Right renal pelvis (tissue), 4 donors: ENCODE data around the gene ELP4. TPM values are rescaled to one million over a fixed set of nuclear protein-coding genes. Genes with fewer than 3 reads are reported as not detected.
"Not testable (repeated sequence)": the region's sequence is repeated elsewhere in the genome, so short reads cannot be mapped to it uniquely, and the experiment has no call there.

ENCODE experiments used
- DNase-seq, 4 donors: peaks; one replicate each; pipeline ENCODE4 v3.0.0-alpha.2; 2013; ENCODE audit warnings: low read depth in 4 of 4, low spot score in 3 of 4, missing footprints in 1 of 4
- polyA plus RNA-seq, 4 donors: library from polyadenylated mRNA; unstranded; fragments of 120-200 nt; gene quantifications; one replicate each; pipeline ENCODE4 v1.2.1, GENCODE V29; 2013; ENCODE audit not compliant: insufficient read length in 4 of 4

ELP4 gene
- polyA plus RNA-seq, 4 donors, result 25.5 to 32.4 (median 31.7) TPM

DNA sequence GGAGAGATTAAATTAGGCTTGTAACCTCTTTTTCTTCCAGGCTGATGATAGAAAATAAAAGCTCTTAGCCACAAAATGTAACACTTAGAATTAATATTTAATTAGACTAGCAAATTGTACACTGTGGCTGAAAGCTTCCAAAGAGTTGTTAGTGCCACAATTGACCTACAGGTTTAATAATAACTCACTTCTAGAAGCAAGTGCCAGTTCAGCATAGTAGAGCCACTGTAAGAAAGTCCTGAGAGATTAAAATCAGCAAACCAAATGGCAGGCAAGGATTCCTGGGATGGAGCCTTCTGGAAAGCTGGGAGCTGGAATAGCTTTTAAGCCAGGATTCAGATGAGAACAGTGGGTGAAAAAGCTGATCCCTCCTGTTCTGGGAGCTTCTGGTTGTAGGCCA lies 131.0 kb downstream of the ELP4 start:
- DNase-seq, result no peak

- peak in 2 of 4 donors; percentile 7 to 10 for DNase-seq
Measured at GRCh38 chr11:31641477-31642062, 132.0 kb downstream of the ELP4 start.

DNA sequence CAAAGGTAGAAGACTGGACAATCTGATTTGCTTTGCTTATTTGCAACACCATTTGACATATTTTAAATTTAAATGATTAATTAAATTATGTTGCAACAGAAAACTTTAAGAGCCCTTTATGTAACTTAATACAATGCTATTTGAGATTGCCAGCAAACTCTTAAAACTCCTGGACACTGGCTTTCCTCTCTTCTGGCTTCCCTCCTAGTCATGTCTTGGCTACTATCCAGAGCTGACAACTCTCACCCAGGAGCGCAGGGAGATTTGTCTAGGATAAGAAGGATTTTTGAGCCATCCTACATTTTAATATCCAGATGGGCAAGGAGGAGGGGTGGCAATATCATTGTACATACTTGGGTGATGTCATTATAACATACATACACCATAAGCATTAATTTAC lies 134.3 kb downstream of the ELP4 start:
- no peak for DNase-seq

GRCh38 chr11:31645747-31646146 lies 136.2 kb downstream of the ELP4 start:
- no peak for DNase-seq

- DNase-seq, result no peak
Measured at GRCh38 chr11:31646216-31646615, 136.6 kb downstream of the ELP4 start.

- no peak for DNase-seq
Measured at GRCh38 chr11:31649129-31649966, 139.8 kb downstream of the ELP4 start.

- no peak for DNase-seq
Measured at GRCh38 chr11:31651208-31651607, 141.6 kb downstream of the ELP4 start.

GRCh38 chr11:31651822-31652221 lies 142.3 kb downstream of the ELP4 start:
- no peak for DNase-seq

GRCh38 chr11:31652528-31652927 lies 143.0 kb downstream of the ELP4 start:
- no peak for DNase-seq

- DNase-seq, result no peak
Measured at GRCh38 chr11:31655483-31655882, 145.9 kb downstream of the ELP4 start.

DNA sequence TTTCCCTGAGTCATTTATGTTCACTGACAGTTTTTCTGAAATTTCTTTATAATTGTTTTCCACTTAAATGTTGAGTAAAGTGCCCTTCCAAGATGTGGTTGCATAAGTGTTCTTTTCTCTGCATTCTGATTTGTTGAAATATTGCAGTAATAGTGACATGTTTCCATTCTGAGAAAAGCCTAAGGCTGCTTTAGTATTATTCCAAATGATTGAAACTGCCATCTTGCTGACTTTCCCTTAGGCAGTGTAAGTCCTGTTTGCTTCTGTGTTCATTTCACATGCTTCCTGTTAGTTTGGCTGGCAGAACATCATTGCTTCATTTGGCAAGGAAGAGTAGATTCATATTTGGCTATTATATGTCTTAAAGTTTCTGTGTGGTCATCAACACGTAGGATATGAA lies 146.5 kb downstream of the ELP4 start:
- DNase-seq, result no peak

- no peak for DNase-seq
Measured at GRCh38 chr11:31657091-31657490, 147.5 kb downstream of the ELP4 start.

- DNase-seq, result no peak
Measured at GRCh38 chr11:31664129-31664528, 154.6 kb downstream of the ELP4 start.

GRCh38 chr11:31664954-31665353 lies 155.4 kb downstream of the ELP4 start:
- no peak for DNase-seq

DNA sequence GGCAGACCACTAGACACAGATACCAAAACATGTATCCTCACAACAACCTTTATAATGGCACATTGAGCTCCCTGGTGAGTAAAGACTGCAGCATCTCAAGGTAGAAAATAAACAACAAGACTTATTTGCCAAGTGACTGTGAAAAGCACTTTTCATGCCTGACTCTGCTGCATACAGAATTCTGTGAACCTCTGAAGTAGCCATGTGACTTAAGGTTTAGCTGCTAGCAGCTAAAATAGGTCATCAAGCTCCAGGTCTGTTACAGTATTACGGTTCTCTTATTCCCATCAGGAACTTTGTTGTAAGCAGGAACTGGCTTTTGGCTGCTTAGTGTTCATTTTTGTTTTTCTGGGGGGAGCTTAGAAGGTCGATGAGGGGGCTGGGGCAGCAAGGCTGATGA lies 162.1 kb downstream of the ELP4 start:
- DNase-seq, result no peak

GRCh38 chr11:31673108-31673507 lies 163.5 kb downstream of the ELP4 start:
- DNase-seq, result not testable (repeated sequence)

- no peak for DNase-seq
Measured at GRCh38 chr11:31676280-31676982, 166.9 kb downstream of the ELP4 start.

GRCh38 chr11:31680770-31681169 lies 171.2 kb downstream of the ELP4 start:
- DNase-seq, result no peak

DNA sequence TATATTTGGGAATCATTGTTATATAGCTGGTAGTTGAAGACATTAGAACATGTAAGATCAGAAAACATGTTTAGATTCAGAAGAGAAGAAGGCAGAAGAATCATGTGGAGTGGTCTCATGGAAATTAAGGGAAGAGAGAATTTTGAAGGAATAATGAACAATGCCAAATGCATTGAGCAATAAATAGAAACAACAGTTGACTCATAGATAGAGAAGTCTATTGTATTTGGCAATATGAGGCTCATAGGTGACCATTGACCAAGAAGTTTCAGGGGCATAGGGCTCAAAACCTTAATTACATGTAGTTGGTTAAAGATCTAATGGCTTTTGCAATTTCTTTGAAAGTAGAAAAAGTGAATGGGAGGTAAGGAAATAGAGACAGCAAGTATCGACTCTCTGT lies 177.7 kb downstream of the ELP4 start:
- no peak for DNase-seq

- no peak for DNase-seq
Measured at GRCh38 chr11:31687861-31688260, 178.3 kb downstream of the ELP4 start.

DNA sequence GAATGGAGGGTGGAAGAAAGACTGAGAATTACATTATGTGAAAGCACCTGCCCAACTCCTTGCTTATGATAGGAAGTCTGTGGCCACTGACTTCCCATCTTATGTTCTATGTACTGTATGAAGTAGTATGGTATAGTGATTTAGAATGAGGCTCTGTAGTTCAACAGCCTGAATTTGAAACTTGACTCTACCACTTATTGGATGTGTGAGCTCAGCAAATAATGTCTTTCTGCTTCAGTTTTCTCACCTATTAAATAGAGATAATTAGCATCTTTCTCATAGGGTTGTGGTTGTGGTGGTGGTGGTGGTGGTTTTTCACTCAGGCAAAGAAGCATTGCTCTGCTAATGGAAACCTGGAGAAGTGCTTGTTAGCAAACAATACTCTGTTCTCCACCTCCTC lies 180.0 kb downstream of the ELP4 start:
- no peak for DNase-seq

GRCh38 chr11:31690041-31690440 lies 180.5 kb downstream of the ELP4 start:
- no peak for DNase-seq
